Right forelimb (tissue), 1 donor: ENCODE results near the gene ANXA2R.

Experiments used
- DNase-seq: peaks from one replicate; pipeline ENCODE4 v3.0.0-alpha.2; 2018

ANXA2R gene

GRCh38 chr5:42995360-42995751 lies 44.8 kb downstream of the ANXA2R start:
- DNase-seq: no peak

- peak; percentile 89 for DNase-seq
Observed at GRCh38 chr5:42994555-42995359, 45.4 kb downstream of the ANXA2R start.

- no peak for DNase-seq
Observed at GRCh38 chr5:42994246-42994554, 45.9 kb downstream of the ANXA2R start.

GRCh38 chr5:42993516-42994245 lies 46.4 kb downstream of the ANXA2R start:
- DNase-seq: peak; percentile 69

- DNase-seq: peak; percentile 76
Observed at GRCh38 chr5:42992088-42992879, 47.8 kb downstream of the ANXA2R start.

GRCh38 chr5:42991404-42992087 lies 48.6 kb downstream of the ANXA2R start:
- no peak for DNase-seq

- DNase-seq: no peak
Observed at GRCh38 chr5:42990892-42991291, 49.2 kb downstream of the ANXA2R start.
